Coronary artery (tissue), 2 donors: ENCODE data around the gene CDK8.
"Not testable (repeated sequence)": the region's sequence is repeated elsewhere in the genome, so short reads cannot be mapped to it uniquely, and the experiment has no call there.

Experiments
- DNase-seq: peaks from one replicate; pipeline ENCODE4 v3.0.0-alpha.2; 2017; ENCODE audit warnings: low spot score
- H3K27ac ChIP-seq, 2 donors: fragments of 200-600 bp; sonication (generic); one replicate each; pipeline ENCODE4 v1.5.1; 2016 to 2019
- H3K4me3 ChIP-seq: fragments of 200-600 bp; sonication (generic); 2 replicates; pipeline ENCODE4 v1.5.1; 2016; ENCODE audit warnings: mild to moderate bottlenecking, moderate library complexity
- CTCF ChIP-seq: fragments of 200-600 bp; sonication (generic); IDR thresholded peaks from one replicate; pipeline ENCODE4 v1.5.1; 2019; ENCODE audit warnings: antibody characterized with exemption

CDK8 gene

GRCh38 chr13:26229080-26229615 lies 24.8 kb upstream of the CDK8 start:
- Histone ChIP-seq H3K4me3 (no peak overlapping the region), H3K27ac (no peak overlapping the region)
- no peak for TF ChIP-seq CTCF
- DNase-seq, result no peak

- Histone ChIP-seq H3K4me3 (no peak overlapping the region), H3K27ac (no peak overlapping the region)
- no peak for TF ChIP-seq CTCF
- DNase-seq, result no peak
Measured at GRCh38 chr13:26230703-26231102, 23.2 kb upstream of the CDK8 start.

- Histone ChIP-seq H3K27ac (no peak overlapping the region), H3K4me3 (no peak overlapping the region)
- DNase-seq, result no peak
- TF ChIP-seq CTCF, result no peak
Measured at GRCh38 chr13:26236296-26236695, 17.6 kb upstream of the CDK8 start.

GRCh38 chr13:26246154-26246553 lies 7.8 kb upstream of the CDK8 start:
- DNase-seq, result no peak
- H3K27ac ChIP-seq, result no peak overlapping the region
- TF ChIP-seq CTCF, result no peak
- H3K4me3 ChIP-seq, result no peak overlapping the region

- no peak overlapping the region for H3K27ac ChIP-seq
- H3K4me3 ChIP-seq, result no peak overlapping the region
- no peak for TF ChIP-seq CTCF
- DNase-seq, result no peak
Measured at GRCh38 chr13:26247011-26247410, 6.9 kb upstream of the CDK8 start.

- Histone ChIP-seq H3K27ac (no peak overlapping the region), H3K4me3 (no peak overlapping the region)
- TF ChIP-seq CTCF, result no peak
- no peak for DNase-seq
Measured at GRCh38 chr13:26247608-26248007, 6.3 kb upstream of the CDK8 start.

GRCh38 chr13:26249551-26249950 lies 4.4 kb upstream of the CDK8 start:
- DNase-seq, result no peak
- Histone ChIP-seq H3K27ac (no peak overlapping the region), H3K4me3 (no peak overlapping the region)
- TF ChIP-seq CTCF, result no peak

- not testable (repeated sequence) for H3K4me3 ChIP-seq, H3K27ac ChIP-seq, DNase-seq
Measured at GRCh38 chr13:26252006-26252405, 1.9 kb upstream of the CDK8 start.
